OCI-LY3 (cell line): Measurements from ENCODE around the gene ETV6.

Experiments
- H2AFZ ChIP-seq: fragments of 200-600, 300-600 bp; shearing (Covaris generic); 2 replicates; pipeline ENCODE4 v1.6.0; 2014; ENCODE audit warnings: antibody characterized with exemption, low read depth, low read length
- H3K27ac ChIP-seq: fragments of 200-600, 300-600 bp; sonication (generic); 2 replicates; pipeline ENCODE4 v1.5.1; 2014; ENCODE audit warnings: mild to moderate bottlenecking, low read length, moderate library complexity, mixed read lengths
- H3K27me3 ChIP-seq: fragments of 200-600, 300-600 bp; sonication (generic); 2 replicates; pipeline ENCODE4 v1.6.1; 2014; ENCODE audit warnings: low read depth, low read length, mixed read lengths
- H3K36me3 ChIP-seq: fragments of 200-600, 300-600 bp; sonication (generic); replicated peaks from 2 replicates; pipeline ENCODE3; 2014; ENCODE audit warnings: low read depth, low read length, mixed read lengths
- H3K4me1 ChIP-seq: fragments of 300-600, 200-600 bp; sonication (generic); 2 replicates; pipeline ENCODE4 v1.6.1; 2014; ENCODE audit warnings: low read length, mixed read lengths
- H3K4me2 ChIP-seq: fragments of 200-600, 300-600 bp; sonication (generic); 2 replicates; pipeline ENCODE4 v1.6.1; 2014; ENCODE audit warnings: low read length, mixed read lengths
- H3K4me3 ChIP-seq: fragments of 300-600, 200-600 bp; sonication (generic); 2 replicates; pipeline ENCODE4 v1.5.1; 2014; ENCODE audit warnings: antibody characterized with exemption, mild to moderate bottlenecking, low read length, moderate library complexity
- H3K79me2 ChIP-seq: fragments of 300-600, 200-600 bp; shearing (Covaris generic); 2 replicates; pipeline ENCODE4 v1.6.1; 2014; ENCODE audit warnings: mild to moderate bottlenecking, low read length, mixed read lengths
- H3K9ac ChIP-seq: fragments of 300-600, 200-600 bp; shearing (Covaris generic); 2 replicates; pipeline ENCODE4 v1.6.0; 2014; ENCODE audit warnings: mild to moderate bottlenecking, low read length, moderate library complexity
- H3K9me3 ChIP-seq: fragments of 200-600, 300-600 bp; shearing (Covaris generic); 2 replicates; pipeline ENCODE4 v1.6.1; 2014; ENCODE audit warnings: low read length, mixed read lengths; ENCODE audit not compliant: insufficient read depth
- H4K20me1 ChIP-seq: fragments of 200-600, 300-600 bp; sonication (generic); 2 replicates; pipeline ENCODE4 v1.6.1; 2016; ENCODE audit warnings: low read length, mixed read lengths; ENCODE audit not compliant: insufficient read depth
- CTCF ChIP-seq: fragments of 200-600, 300-600 bp; sonication (generic); IDR thresholded peaks from 2 replicates; pipeline ENCODE4 v1.5.1; 2014; ENCODE audit warnings: antibody characterized with exemption, low read length, low read depth
- EZH2phosphoT487 ChIP-seq: fragments of 200-600 bp; shearing (Covaris generic); IDR thresholded peaks from 2 replicates; pipeline ENCODE4 v1.6.1; 2018; ENCODE audit warnings: antibody characterized with exemption, mixed run types, low read depth

ETV6 gene

DNA sequence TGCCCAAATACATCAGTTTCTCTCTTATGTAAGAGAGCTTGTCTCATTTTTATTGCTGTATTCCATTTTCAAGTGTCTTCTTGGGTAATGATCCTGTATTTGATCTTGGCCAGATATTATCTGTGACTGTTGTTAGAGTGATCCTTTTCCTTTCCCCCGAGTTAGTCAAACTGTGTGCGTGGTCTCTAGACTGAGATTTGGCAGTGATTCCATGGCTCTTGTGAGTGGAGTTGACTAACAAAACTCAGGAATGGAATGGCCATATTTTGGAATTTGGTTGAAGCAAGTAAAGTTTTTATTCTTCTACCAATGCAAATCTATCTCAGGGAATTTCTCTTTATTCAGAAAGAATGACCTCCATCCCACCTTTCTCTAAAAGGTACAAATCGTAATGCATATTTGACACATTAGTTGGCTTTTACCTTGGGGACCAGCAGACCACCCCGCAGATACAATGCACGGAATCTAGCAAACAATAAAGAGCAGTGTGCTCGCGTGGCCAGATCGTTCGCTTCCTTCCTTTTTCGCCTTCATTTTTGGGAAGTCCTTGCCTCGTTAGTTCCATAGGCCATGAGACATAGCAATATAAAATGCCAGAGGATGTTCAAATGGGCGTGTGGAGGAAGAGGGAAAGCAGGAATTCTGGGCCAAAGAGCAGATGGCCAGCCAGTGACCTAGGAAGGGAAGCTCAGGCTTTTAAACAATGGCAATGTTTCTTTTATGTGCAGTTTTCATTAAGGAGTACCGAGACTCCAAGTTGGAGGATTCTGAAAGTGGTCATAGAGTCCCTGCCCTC is 24.4 kb downstream of the ETV6 start:
- Histone ChIP-seq H3K27me3 (no peaks in the 10 kb centered on the region), H3K36me3 (peaks cover 2% of the 10 kb centered on the region), H3K4me3 (no peak overlapping the region), H3K27ac (no peak overlapping the region), H3K4me2 (no peak overlapping the region), H3K9ac (no peak overlapping the region), H3K79me2 (peaks cover 100% of the 10 kb centered on the region), H3K4me1 (no peaks in the 10 kb centered on the region), H4K20me1 (peaks cover 99% of the 10 kb centered on the region), H2AFZ (no peak overlapping the region), H3K9me3 (no peaks in the 10 kb centered on the region)
- no peak for TF ChIP-seq EZH2phosphoT487
- no peak for TF ChIP-seq CTCF

- no peak overlapping the region for H3K4me2 ChIP-seq
- H4K20me1 ChIP-seq = peaks cover 99% of the 10 kb centered on the region
- TF ChIP-seq CTCF (no peak), EZH2phosphoT487 (no peak)
- H3K27me3 ChIP-seq = no peaks in the 10 kb centered on the region
- no peak overlapping the region for H3K27ac ChIP-seq
- H2AFZ ChIP-seq = no peak overlapping the region
- no peak overlapping the region for H3K9ac ChIP-seq
- H3K4me1 ChIP-seq = no peaks in the 10 kb centered on the region
- no peak overlapping the region for H3K4me3 ChIP-seq
- peaks cover 100% of the 10 kb centered on the region for H3K79me2 ChIP-seq
- no peaks in the 10 kb centered on the region for H3K9me3 ChIP-seq
- H3K36me3 ChIP-seq = peaks cover 5% of the 10 kb centered on the region
Measured at GRCh38 chr12:11674894-11675390, 25.5 kb downstream of the ETV6 start.

- Histone ChIP-seq H3K27ac (no peak overlapping the region), H3K9me3 (no peaks in the 10 kb centered on the region), H3K36me3 (peaks cover 9% of the 10 kb centered on the region), H3K9ac (no peak overlapping the region), H3K4me2 (no peak overlapping the region), H3K79me2 (peaks cover 100% of the 10 kb centered on the region), H2AFZ (no peak overlapping the region), H4K20me1 (peaks cover 99% of the 10 kb centered on the region), H3K4me3 (no peak overlapping the region), H3K4me1 (no peaks in the 10 kb centered on the region), H3K27me3 (no peaks in the 10 kb centered on the region)
- no peak for TF ChIP-seq CTCF
- no peak for TF ChIP-seq EZH2phosphoT487
Measured at GRCh38 chr12:11676052-11676451, 26.6 kb downstream of the ETV6 start.

DNA sequence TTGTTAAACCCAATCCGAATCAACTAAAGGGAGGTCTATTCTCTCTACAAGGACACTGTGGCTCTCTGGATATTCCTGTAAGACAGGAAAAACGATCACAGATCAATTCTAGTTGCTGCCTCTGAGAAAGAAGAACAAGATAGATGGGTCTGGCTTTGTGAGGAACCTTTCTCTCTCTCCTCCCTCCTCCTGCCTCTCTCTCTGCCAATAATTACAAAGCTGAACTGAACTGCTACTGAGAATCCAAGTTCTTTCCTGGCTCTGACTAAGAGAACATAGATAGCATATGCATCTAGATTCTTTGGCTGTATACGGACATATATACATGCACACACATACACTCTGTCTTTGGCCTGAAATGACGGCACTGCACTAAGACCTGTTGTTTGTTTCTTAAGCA is 27.6 kb downstream of the ETV6 start:
- peaks cover 94% of the 10 kb centered on the region for H4K20me1 ChIP-seq
- peaks cover 11% of the 10 kb centered on the region for H3K36me3 ChIP-seq

More for the DNA sequence above, 27.6 kb downstream of the ETV6 start:
- TF ChIP-seq EZH2phosphoT487 = no peak
- no peak overlapping the region for H3K4me2 ChIP-seq
- no peak overlapping the region for H3K4me3 ChIP-seq
- H2AFZ ChIP-seq = no peak overlapping the region
- H3K4me1 ChIP-seq = no peaks in the 10 kb centered on the region
- peaks cover 98% of the 10 kb centered on the region for H3K79me2 ChIP-seq
- no peak overlapping the region for H3K27ac ChIP-seq
- no peak overlapping the region for H3K9ac ChIP-seq
- no peaks in the 10 kb centered on the region for H3K9me3 ChIP-seq
- no peaks in the 10 kb centered on the region for H3K27me3 ChIP-seq
